Measurements from ENCODE around the gene CHMP6.

GRCh38 chr17:80998118-80998747, 6.6 kb downstream of the CHMP6 start:
- no peak for TF ChIP-seq EP300 (IDR thresholded peaks at IDR 0.05)
- no peak for TF ChIP-seq POLR2AphosphoS5 (IDR thresholded peaks at IDR 0.05)

Measured in suprapubic skin (tissue), 4 donors.